Prostate gland (tissue), 2 donors: ENCODE data around the gene CRYZ.

Experiments used
- CTCF ChIP-seq, 4 experiments: fragments of 200-600 bp in 2 of 4; fragments of 450-650 bp in 2 of 4; sonication (generic) in 2 of 4; IDR thresholded peaks; 1 replicate in 3 of 4; 2 replicates in 1 of 4; pipeline ENCODE4 v1.5.1; 2016 to 2019; ENCODE audit warnings: antibody characterized with exemption in 4 of 4, mild to moderate bottlenecking in 2 of 4, moderate library complexity in 2 of 4
- POLR2A ChIP-seq: fragments of 450-650 bp; IDR thresholded peaks from one replicate; pipeline ENCODE4 v1.6.1; 2016; ENCODE audit warnings: antibody characterized with exemption, mild to moderate bottlenecking
- POLR2AphosphoS5 ChIP-seq: sonication (generic); formaldehyde crosslinking; IDR thresholded peaks from one replicate; pipeline ENCODE4 v1.6.1; 2017; ENCODE audit warnings: antibody characterized with exemption

DNA sequence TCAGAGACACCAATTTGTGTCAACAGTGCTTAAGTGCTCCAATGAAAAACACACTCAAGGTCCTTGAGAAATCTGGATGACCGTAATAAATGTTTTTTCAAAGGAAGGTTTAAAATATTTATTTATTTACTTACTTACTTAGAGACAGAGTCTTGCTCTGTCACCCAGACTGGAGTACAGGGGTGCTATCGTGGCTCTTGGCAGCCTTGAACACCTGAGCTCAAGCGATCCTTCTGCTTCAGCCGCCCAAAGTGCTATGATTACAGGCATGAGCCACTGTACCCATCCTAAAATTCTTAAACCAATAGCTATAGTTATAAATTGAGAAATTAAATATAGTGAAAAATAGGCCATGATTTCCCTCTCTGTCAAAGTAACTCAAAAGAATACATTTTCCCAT is 41.9 kb downstream of the CRYZ start:
- TF ChIP-seq POLR2A = no peak
- TF ChIP-seq CTCF (IDR thresholded peaks at IDR 0.05) = no peak
- no peak for TF ChIP-seq POLR2AphosphoS5
